ENCODE data around the gene PTRH1. TPM values are rescaled to one million over a fixed set of nuclear protein-coding genes. Genes with fewer than 3 reads are reported as not detected.

PTRH1 gene
- total and polyA plus RNA-seq, 2 donors from 2014 or later: 20.5 to 41.3 TPM

- Histone ChIP-seq H3K4me1 (ENCODE audit: control insufficient read depth in 2 of 3, insufficient read depth in 2 of 3, low read depth in 1 of 3, low read length in 3 of 3) (peaks cover 0 to 8% (median 0%) of the 10 kb centered on the region in 3 donors), H3K9ac (ENCODE audit: low read length in 3 of 3) (no peak overlapping the region), H3K27ac (ENCODE audit: low read depth in 2 of 2, low read length in 2 of 2) (no peak overlapping the region), H3K36me3 (ENCODE audit: control insufficient read depth in 2 of 3, insufficient read depth in 3 of 3, low read length in 3 of 3) (no peaks in the 10 kb centered on the region), H3K9me3 (ENCODE audit: control insufficient read depth in 2 of 3, insufficient read depth in 1 of 3, low read length in 3 of 3) (no peaks in the 10 kb centered on the region), H3K27me3 (ENCODE audit: control insufficient read depth, insufficient read depth, low read length) (no peaks in the 10 kb centered on the region), H3K4me3 (ENCODE audit: low read length in 3 of 3) (no peak overlapping the region)
- no peak for TF ChIP-seq CTCF (IDR thresholded peaks at IDR 0.05; ENCODE audit: borderline replicate concordance, extremely low read depth, insufficient read depth)
- intact Hi-C loops (cut with DNase I): no loop called here
- DNase-seq: peak in 3 of 5 donors; percentile 4 to 49 (median 34)
- FAIRE-seq: no peak
These were observed 14.7 kb downstream of the PTRH1 start for GRCh38 chr9:127700594-127701255.

GRCh38 chr9:127700140-127700539 lies 15.3 kb downstream of the PTRH1 start:
- no peak for FAIRE-seq

GRCh38 chr9:127698985-127699670 lies 16.3 kb downstream of the PTRH1 start:
- peak overlapping the region; percentile 26 to 52 (median 30) for H3K4me3 ChIP-seq (ENCODE audit: low read length in 3 of 3)
- FAIRE-seq: peak; percentile 86
- H3K27ac ChIP-seq (ENCODE audit: low read depth in 2 of 2, low read length in 2 of 2): peak overlapping the region; percentile 83 to 89
- peaks cover 0 to 8% (median 0%) of the 10 kb centered on the region in 3 donors for H3K4me1 ChIP-seq (ENCODE audit: control insufficient read depth in 2 of 3, insufficient read depth in 2 of 3, low read depth in 1 of 3, low read length in 3 of 3)
- intact Hi-C loops (cut with DNase I): no loop called here
- H3K27me3 ChIP-seq (ENCODE audit: control insufficient read depth, insufficient read depth, low read length): no peaks in the 10 kb centered on the region
- peak overlapping the region in 1 of 3 donors; percentile 34 for H3K9ac ChIP-seq (ENCODE audit: low read length in 3 of 3)
- peak; percentile 96 to 99 (median 97) for DNase-seq
- TF ChIP-seq CTCF (IDR thresholded peaks at IDR 0.05; ENCODE audit: borderline replicate concordance, extremely low read depth, insufficient read depth): peak; percentile 1
- no peaks in the 10 kb centered on the region for H3K9me3 ChIP-seq (ENCODE audit: control insufficient read depth in 2 of 3, insufficient read depth in 1 of 3, low read length in 3 of 3)
- H3K36me3 ChIP-seq (ENCODE audit: control insufficient read depth in 2 of 3, insufficient read depth in 3 of 3, low read length in 3 of 3): no peaks in the 10 kb centered on the region

More at GRCh38 chr9:127700140-127700539, 15.3 kb downstream of the PTRH1 start:
- no peak for DNase-seq
- intact Hi-C loops (cut with DNase I): no loop called here
- H3K36me3 ChIP-seq (ENCODE audit: control insufficient read depth in 2 of 3, insufficient read depth in 3 of 3, low read length in 3 of 3): no peaks in the 10 kb centered on the region
- no peaks in the 10 kb centered on the region for H3K9me3 ChIP-seq (ENCODE audit: control insufficient read depth in 2 of 3, insufficient read depth in 1 of 3, low read length in 3 of 3)
- TF ChIP-seq CTCF (IDR thresholded peaks at IDR 0.05; ENCODE audit: borderline replicate concordance, extremely low read depth, insufficient read depth): no peak
- H3K9ac ChIP-seq (ENCODE audit: low read length in 3 of 3): no peak overlapping the region
- no peak overlapping the region for H3K4me3 ChIP-seq (ENCODE audit: low read length in 3 of 3)
- no peak overlapping the region for H3K27ac ChIP-seq (ENCODE audit: low read depth in 2 of 2, low read length in 2 of 2)
- H3K4me1 ChIP-seq (ENCODE audit: control insufficient read depth in 2 of 3, insufficient read depth in 2 of 3, low read depth in 1 of 3, low read length in 3 of 3): peaks cover 0 to 8% (median 0%) of the 10 kb centered on the region in 3 donors
- H3K27me3 ChIP-seq (ENCODE audit: control insufficient read depth, insufficient read depth, low read length): no peaks in the 10 kb centered on the region
